Measurements from ENCODE around the gene EYA2.

The EYA2 gene

GRCh38 chr20:47235853-47236638 lies 341.4 kb downstream of the EYA2 start:
- no peak for DNase-seq

- no peak for DNase-seq
Measured at GRCh38 chr20:47236639-47236900, 341.9 kb downstream of the EYA2 start.

- no peak for DNase-seq
Measured at GRCh38 chr20:47237715-47238114, 343.1 kb downstream of the EYA2 start.

All from eye (tissue), 1 donor.